Chondrocyte (in vitro differentiated cells): ENCODE measurements around the gene PSMA5. TPM values are rescaled to one million over a fixed set of nuclear protein-coding genes. Genes with fewer than 3 reads are reported as not detected.
"Not testable (repeated sequence)": the region's sequence is repeated elsewhere in the genome, so short reads cannot be mapped to it uniquely, and the experiment has no call there.

Experiments used
- DNase-seq: peaks from one replicate; pipeline ENCODE4 v3.0.0; 2021; ENCODE audit warnings: mixed read lengths, low spot score
- H3K27ac Mint-ChIP-seq: one replicate; pipeline ENCODE4 v1.8.0; 2021; ENCODE audit warnings: mild to moderate bottlenecking, moderate library complexity, mixed read lengths; ENCODE audit not compliant: unreplicated experiment
- H3K27me3 Mint-ChIP-seq: 2 replicates; pipeline ENCODE4 v1.8.0; 2021; ENCODE audit warnings: low read depth, mixed read lengths
- H3K36me3 Mint-ChIP-seq: 2 replicates; pipeline ENCODE4 v1.8.0; 2021; ENCODE audit warnings: low read depth, mixed read lengths
- H3K4me1 Mint-ChIP-seq: 2 replicates; pipeline ENCODE4 v1.8.0; 2021; ENCODE audit warnings: low read depth, mild to moderate bottlenecking, mixed read lengths
- H3K4me3 Mint-ChIP-seq: one replicate; pipeline ENCODE4 v1.8.0; 2021; ENCODE audit warnings: mild to moderate bottlenecking, moderate library complexity, mixed read lengths; ENCODE audit not compliant: unreplicated experiment
- H3K9me3 Mint-ChIP-seq: 2 replicates; pipeline ENCODE4 v1.8.0; 2021; ENCODE audit warnings: low read depth, mixed read lengths
- total RNA-seq: library from RNA; stranded (reverse); gene quantifications from 3 replicates; pipeline ENCODE4 v1.2.1, GENCODE V29; 2021
- TF ChIP-seq, protein P1 (sequence below): fragments of 200-600 bp; sonication (generic); IDR thresholded peaks from 2 replicates; pipeline ENCODE4 v1.5.0; 2021; ENCODE audit warnings: antibody characterized with exemption, mild to moderate bottlenecking, moderate library complexity

Gene PSMA5
- total RNA-seq, 1 donor from 2014 or later = 80.2 TPM

- H3K4me1 Mint-ChIP-seq = peaks cover 3% of the 10 kb centered on the region
- TF ChIP-seq, protein P1, sequence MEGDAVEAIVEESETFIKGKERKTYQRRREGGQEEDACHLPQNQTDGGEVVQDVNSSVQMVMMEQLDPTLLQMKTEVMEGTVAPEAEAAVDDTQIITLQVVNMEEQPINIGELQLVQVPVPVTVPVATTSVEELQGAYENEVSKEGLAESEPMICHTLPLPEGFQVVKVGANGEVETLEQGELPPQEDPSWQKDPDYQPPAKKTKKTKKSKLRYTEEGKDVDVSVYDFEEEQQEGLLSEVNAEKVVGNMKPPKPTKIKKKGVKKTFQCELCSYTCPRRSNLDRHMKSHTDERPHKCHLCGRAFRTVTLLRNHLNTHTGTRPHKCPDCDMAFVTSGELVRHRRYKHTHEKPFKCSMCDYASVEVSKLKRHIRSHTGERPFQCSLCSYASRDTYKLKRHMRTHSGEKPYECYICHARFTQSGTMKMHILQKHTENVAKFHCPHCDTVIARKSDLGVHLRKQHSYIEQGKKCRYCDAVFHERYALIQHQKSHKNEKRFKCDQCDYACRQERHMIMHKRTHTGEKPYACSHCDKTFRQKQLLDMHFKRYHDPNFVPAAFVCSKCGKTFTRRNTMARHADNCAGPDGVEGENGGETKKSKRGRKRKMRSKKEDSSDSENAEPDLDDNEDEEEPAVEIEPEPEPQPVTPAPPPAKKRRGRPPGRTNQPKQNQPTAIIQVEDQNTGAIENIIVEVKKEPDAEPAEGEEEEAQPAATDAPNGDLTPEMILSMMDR = no peak
- no peaks in the 10 kb centered on the region for H3K36me3 Mint-ChIP-seq
- H3K4me3 Mint-ChIP-seq = peak overlapping the region; percentile 65
- H3K27me3 Mint-ChIP-seq = peaks cover 75% of the 10 kb centered on the region
- H3K9me3 Mint-ChIP-seq = no peaks in the 10 kb centered on the region
- DNase-seq = no peak
- H3K27ac Mint-ChIP-seq = no peak overlapping the region
Observed at GRCh38 chr1:109466125-109466451, 39.8 kb upstream of the PSMA5 start.

DNA sequence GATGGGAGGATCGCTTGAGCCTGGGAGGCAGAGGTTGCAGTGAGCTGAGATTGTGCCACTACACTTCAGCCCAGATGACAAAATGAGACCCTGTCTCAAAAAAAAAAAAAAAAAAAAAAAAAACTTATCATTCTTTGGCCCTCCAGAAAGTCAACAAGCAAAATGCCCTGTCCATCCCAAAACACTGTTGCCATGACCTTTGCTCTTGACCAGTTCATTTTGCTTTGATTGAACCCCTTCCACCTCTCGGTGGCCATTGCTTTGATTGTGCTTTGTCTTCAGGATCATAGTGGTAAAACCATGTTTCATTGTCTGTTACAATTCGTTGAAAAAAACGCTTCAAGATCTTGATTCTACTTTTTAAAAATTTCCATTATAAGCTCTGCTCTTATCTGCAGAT is 31.6 kb upstream of the PSMA5 start:
- Mint-ChIP-seq H3K4me3 (no peak overlapping the region), H3K27me3 (peaks cover 67% of the 10 kb centered on the region), H3K27ac (no peak overlapping the region), H3K9me3 (peaks cover 17% of the 10 kb centered on the region), H3K36me3 (peaks cover 7% of the 10 kb centered on the region), H3K4me1 (no peaks in the 10 kb centered on the region)
- TF ChIP-seq, protein P1 = no peak
- DNase-seq = no peak

DNA sequence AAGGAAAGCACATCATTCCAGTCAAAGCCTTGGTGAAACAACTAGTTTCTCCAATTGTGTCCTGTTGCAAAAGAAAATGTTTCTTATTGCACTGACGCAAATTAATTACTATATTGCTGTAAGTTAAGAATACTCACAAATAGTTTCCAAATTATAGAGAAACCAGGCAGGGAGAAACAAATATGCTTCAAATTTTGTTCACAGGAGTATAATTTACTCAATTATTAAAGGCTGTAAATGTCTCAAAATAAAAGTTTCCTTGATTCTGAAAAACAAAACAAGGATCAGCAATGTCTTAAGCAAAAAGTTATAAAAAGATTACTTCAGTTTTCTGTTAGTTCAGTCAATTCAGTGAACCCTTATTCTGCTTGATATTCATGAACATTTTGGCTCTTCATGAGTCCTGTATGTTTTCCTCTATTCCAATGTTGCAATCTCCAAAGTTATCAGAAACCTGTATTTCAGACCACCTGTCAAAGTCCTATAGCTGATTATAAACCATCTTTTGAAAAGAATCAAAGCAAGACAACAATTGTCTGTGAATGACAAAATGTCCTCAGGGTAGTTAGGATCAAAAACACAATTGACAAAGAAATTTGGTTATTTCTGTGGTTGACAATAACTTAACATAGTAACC is 28.4 kb upstream of the PSMA5 start:
- DNase-seq = no peak
- Mint-ChIP-seq H3K27me3 (peaks cover 56% of the 10 kb centered on the region), H3K27ac (no peak overlapping the region), H3K4me3 (no peak overlapping the region), H3K9me3 (peaks cover 17% of the 10 kb centered on the region), H3K4me1 (no peaks in the 10 kb centered on the region), H3K36me3 (peaks cover 7% of the 10 kb centered on the region)
- TF ChIP-seq, protein P1 = no peak

DNA sequence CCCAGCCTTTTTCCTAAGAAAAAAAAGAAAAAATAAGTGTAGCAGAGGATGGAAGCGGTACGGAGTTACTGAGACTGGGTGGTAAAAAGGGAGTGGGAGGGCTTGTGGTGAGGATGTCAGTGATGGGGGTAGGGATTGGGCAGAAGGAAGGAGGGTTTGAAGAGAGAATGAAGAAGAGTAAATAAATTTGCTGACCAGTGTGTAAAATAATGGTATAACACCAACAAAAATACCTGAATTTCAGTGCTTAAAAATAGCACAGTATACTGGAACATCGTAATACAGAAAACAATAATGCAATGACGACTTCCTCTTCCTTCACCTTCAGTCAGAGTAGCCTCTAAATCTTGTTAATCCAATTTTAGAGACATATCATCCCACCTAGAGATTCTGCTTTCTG is 21.3 kb upstream of the PSMA5 start:
- Mint-ChIP-seq H3K27me3 (peaks cover 34% of the 10 kb centered on the region), H3K36me3 (peaks cover 1% of the 10 kb centered on the region)
- TF ChIP-seq, protein P1 = no peak

DNA sequence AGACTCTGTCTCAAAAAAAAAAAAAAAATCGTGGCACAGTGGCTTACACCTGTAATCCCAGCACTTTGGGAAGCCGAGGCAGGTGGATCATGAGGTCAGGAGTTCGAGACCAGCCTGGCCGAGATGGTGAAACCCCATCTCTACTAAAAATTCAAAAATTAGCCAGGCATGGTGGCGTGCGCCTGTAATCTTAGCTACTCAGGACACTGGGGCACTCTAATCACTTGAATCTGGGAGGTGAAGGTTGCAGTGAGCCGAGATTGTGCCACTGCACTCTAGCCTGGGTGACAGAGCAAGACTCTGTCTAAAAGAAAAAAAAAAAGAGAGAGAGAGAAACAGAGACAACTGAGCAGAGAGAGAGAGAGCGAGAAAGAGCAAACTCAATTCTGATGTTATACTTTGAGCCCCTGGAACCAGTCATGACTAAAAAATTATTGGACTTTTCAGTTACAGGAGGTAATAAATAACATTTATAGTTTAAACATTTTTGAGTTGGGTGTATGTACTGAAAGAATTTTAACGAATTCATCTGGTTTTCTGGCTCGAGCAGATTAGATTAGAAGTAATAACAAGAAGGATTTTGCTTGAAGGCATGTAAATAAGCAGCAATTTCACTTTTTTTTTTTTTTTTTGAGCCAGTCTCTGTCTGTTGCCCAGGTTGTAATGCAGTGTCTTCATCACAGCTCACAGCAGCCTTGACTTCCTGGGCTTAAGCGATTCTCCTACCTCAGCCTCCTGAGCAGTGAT is 19.9 kb upstream of the PSMA5 start:
- DNase-seq, H3K27ac Mint-ChIP-seq, H3K4me3 Mint-ChIP-seq, H3K9me3 Mint-ChIP-seq, H3K4me1 Mint-ChIP-seq, H3K36me3 Mint-ChIP-seq: not testable (repeated sequence)
- H3K27me3 Mint-ChIP-seq = peaks cover 30% of the 10 kb centered on the region

More for the DNA sequence above, 21.3 kb upstream of the PSMA5 start:
- H3K4me3 Mint-ChIP-seq = no peak overlapping the region
- peaks cover 2% of the 10 kb centered on the region for H3K9me3 Mint-ChIP-seq
- no peak for DNase-seq
- H3K4me1 Mint-ChIP-seq = no peaks in the 10 kb centered on the region
- H3K27ac Mint-ChIP-seq = no peak overlapping the region
